ENCODE measurements around the gene TUBE1.

The TUBE1 gene

DNA sequence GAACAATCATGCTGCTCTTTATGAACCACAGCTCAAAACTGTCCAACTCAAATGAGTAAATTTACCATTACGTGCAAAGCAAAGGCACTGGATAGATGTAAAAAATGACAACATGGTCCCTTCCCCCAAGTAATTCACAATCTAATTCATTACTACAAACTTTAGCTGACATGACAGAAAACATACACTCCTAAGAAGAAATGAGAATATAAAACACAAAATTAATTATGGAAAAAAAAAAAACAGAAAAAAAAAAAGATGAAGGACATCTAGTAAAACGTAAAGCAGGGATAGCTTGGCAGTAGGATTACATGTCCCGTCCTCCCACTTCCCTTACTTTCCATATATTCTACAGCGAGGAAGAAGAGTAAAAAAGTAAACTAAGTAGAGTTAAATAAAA is 5.7 kb downstream of the TUBE1 start:
- no peak overlapping the region for H2AFZ ChIP-seq (ENCODE audit: low read depth, low read length, severe bottlenecking)
- no peak for TF ChIP-seq EZH2phosphoT487 (conservative IDR thresholded peaks at IDR 0.05; ENCODE audit: low read length)
- TF ChIP-seq, protein P1, sequence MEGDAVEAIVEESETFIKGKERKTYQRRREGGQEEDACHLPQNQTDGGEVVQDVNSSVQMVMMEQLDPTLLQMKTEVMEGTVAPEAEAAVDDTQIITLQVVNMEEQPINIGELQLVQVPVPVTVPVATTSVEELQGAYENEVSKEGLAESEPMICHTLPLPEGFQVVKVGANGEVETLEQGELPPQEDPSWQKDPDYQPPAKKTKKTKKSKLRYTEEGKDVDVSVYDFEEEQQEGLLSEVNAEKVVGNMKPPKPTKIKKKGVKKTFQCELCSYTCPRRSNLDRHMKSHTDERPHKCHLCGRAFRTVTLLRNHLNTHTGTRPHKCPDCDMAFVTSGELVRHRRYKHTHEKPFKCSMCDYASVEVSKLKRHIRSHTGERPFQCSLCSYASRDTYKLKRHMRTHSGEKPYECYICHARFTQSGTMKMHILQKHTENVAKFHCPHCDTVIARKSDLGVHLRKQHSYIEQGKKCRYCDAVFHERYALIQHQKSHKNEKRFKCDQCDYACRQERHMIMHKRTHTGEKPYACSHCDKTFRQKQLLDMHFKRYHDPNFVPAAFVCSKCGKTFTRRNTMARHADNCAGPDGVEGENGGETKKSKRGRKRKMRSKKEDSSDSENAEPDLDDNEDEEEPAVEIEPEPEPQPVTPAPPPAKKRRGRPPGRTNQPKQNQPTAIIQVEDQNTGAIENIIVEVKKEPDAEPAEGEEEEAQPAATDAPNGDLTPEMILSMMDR (IDR thresholded peaks at IDR 0.05; ENCODE audit: insufficient read depth, low read length, poor library complexity, severe bottlenecking) = no peak
- no peak overlapping the region for H3K4me3 ChIP-seq (ENCODE audit: insufficient read depth, low read length, poor library complexity, severe bottlenecking)
- no peaks in the 10 kb centered on the region for H3K79me2 ChIP-seq (ENCODE audit: insufficient read depth, low read length)
- H3K27ac ChIP-seq (ENCODE audit: low read depth, low read length) = no peak overlapping the region
- H3K27me3 ChIP-seq (ENCODE audit: low read length) = no peaks in the 10 kb centered on the region
- no peaks in the 10 kb centered on the region for H3K9me2 ChIP-seq (replicated peaks; ENCODE audit: insufficient read depth, low read length)
- H3K4me2 ChIP-seq (ENCODE audit: low read depth, low read length, poor library complexity, severe bottlenecking) = no peak overlapping the region
- peaks cover 2% of the 10 kb centered on the region; the same call in 1 of the 2 replicates for H3F3A ChIP-seq (ENCODE audit: insufficient read depth)
- H3K9me3 ChIP-seq (ENCODE audit: insufficient read depth, low read length) = no peaks in the 10 kb centered on the region
- peaks cover 6% of the 10 kb centered on the region; the same call in 1 of the 2 replicates for H3K36me3 ChIP-seq (ENCODE audit: low read length)
- H3K9ac ChIP-seq (ENCODE audit: low read length) = no peak overlapping the region
- no peaks in the 10 kb centered on the region for H4K20me1 ChIP-seq (ENCODE audit: low read depth, low read length)

DNA sequence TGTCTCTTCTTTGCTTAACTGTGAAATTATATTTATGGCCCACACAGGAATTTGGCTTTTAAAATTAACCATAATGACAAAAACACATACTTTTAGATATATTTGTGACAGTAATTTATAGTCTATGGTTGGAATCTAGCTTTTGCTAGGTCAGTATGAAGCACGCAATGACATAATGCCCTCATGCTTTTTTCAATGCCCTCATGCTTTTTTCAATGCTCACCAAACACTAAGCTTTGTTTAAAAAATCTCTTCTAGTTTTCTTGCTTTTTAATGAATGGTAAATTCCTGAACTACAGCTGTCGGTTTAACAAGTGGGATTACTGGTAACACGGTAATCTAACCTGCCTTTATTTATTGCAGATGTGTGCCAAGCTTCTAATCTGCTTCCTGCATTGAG is 20.7 kb downstream of the TUBE1 start:
- no peak overlapping the region for H3K4me3 ChIP-seq (ENCODE audit: insufficient read depth, low read length, poor library complexity, severe bottlenecking)
- no peaks in the 10 kb centered on the region for H3K9me2 ChIP-seq (replicated peaks; ENCODE audit: insufficient read depth, low read length)
- no peaks in the 10 kb centered on the region for H3K9me3 ChIP-seq (ENCODE audit: insufficient read depth, low read length)
- H3K36me3 ChIP-seq (ENCODE audit: low read length) = peaks cover 15% of the 10 kb centered on the region; the same call in 1 of the 2 replicates
- no peaks in the 10 kb centered on the region for H3K79me2 ChIP-seq (ENCODE audit: insufficient read depth, low read length)
- H2AFZ ChIP-seq (ENCODE audit: low read depth, low read length, severe bottlenecking) = no peak overlapping the region
- no peak overlapping the region for H3K9ac ChIP-seq (ENCODE audit: low read length)
- no peaks in the 10 kb centered on the region for H3K27me3 ChIP-seq (ENCODE audit: low read length)
- no peaks in the 10 kb centered on the region; the same call in 1 of the 2 replicates for H3F3A ChIP-seq (ENCODE audit: insufficient read depth)
- TF ChIP-seq EZH2phosphoT487 (conservative IDR thresholded peaks at IDR 0.05; ENCODE audit: low read length) = no peak
- TF ChIP-seq, protein P1 (IDR thresholded peaks at IDR 0.05; ENCODE audit: insufficient read depth, low read length, poor library complexity, severe bottlenecking) = no peak
- H3K4me2 ChIP-seq (ENCODE audit: low read depth, low read length, poor library complexity, severe bottlenecking) = no peak overlapping the region
- no peaks in the 10 kb centered on the region for H4K20me1 ChIP-seq (ENCODE audit: low read depth, low read length)
- no peak overlapping the region for H3K27ac ChIP-seq (ENCODE audit: low read depth, low read length)

DNA sequence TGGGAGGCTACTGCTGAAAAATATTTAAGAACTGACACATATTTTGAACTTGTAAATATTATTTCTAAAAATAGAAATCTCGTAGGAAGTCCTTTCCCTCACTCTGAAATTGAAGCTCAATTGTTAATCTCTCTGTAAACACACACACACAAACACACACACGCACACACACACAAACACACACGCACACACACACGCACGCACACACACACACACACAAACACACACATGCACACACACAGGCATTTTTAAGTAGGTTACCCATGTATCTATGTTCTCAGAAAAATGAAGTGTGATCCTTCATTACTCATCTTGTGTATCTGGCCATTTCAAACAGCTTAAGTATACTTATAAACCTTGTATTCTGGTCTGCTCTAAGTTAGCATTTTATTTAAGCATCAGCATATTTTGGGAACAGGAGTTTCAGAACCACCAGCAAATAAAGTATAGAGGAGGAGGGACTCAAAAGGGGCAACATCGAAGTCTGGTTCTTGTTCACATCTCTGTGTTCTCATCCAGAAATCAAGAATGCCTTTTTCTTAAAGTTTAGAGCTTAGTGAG is 21.8 kb downstream of the TUBE1 start:
- peaks cover 9% of the 10 kb centered on the region; the same call in 1 of the 2 replicates for H3K36me3 ChIP-seq (ENCODE audit: low read length)
- H3K9me2 ChIP-seq (replicated peaks; ENCODE audit: insufficient read depth, low read length) = no peaks in the 10 kb centered on the region
- H3K27me3 ChIP-seq (ENCODE audit: low read length) = no peaks in the 10 kb centered on the region
- H2AFZ ChIP-seq (ENCODE audit: low read depth, low read length, severe bottlenecking) = no peak overlapping the region
- no peak overlapping the region for H3K4me2 ChIP-seq (ENCODE audit: low read depth, low read length, poor library complexity, severe bottlenecking)
- TF ChIP-seq, protein P1 (IDR thresholded peaks at IDR 0.05; ENCODE audit: insufficient read depth, low read length, poor library complexity, severe bottlenecking) = no peak
- TF ChIP-seq EZH2phosphoT487 (conservative IDR thresholded peaks at IDR 0.05; ENCODE audit: low read length) = no peak
- no peak overlapping the region for H3K27ac ChIP-seq (ENCODE audit: low read depth, low read length)
- no peak overlapping the region for H3K4me3 ChIP-seq (ENCODE audit: insufficient read depth, low read length, poor library complexity, severe bottlenecking)
- no peaks in the 10 kb centered on the region for H4K20me1 ChIP-seq (ENCODE audit: low read depth, low read length)
- no peaks in the 10 kb centered on the region for H3F3A ChIP-seq (ENCODE audit: insufficient read depth)
- no peaks in the 10 kb centered on the region for H3K9me3 ChIP-seq (ENCODE audit: insufficient read depth, low read length)
- no peak overlapping the region for H3K9ac ChIP-seq (ENCODE audit: low read length)
- H3K79me2 ChIP-seq (ENCODE audit: insufficient read depth, low read length) = no peaks in the 10 kb centered on the region
